Activated CD8-positive, alpha-beta T cell treated with anti-CD3 and anti-CD28 coated beads for 36 hours (primary cell): Measurements from ENCODE around the gene SPATA20. TPM values are rescaled to one million over a fixed set of nuclear protein-coding genes. Genes with fewer than 3 reads are reported as not detected.

Experiments
- ATAC-seq: fragments of 200-7000 bp; cut with Tn5 transposase; one replicate; pipeline ENCODE4 v1.10.0; 2021; ENCODE audit warnings: mild to moderate bottlenecking, moderate library complexity
- CTCF ChIA-PET: fragments of 350-600 bp; sonication (Branson Sonifier 250); formaldehyde crosslinking; loops from one replicate; lab custom pipeline; 2021; ENCODE audit warnings: antibody characterized with exemption; lab: Charles Lee
- POLR2A ChIA-PET: fragments of 350-600 bp; sonication (Branson Sonifier 250); formaldehyde crosslinking; loops from one replicate; lab custom pipeline; 2021; ENCODE audit warnings: antibody characterized with exemption; lab: Charles Lee
- DNase-seq: peaks from one replicate; pipeline ENCODE4 v3.0.0-alpha.2; 2020
- H3K27ac Mint-ChIP-seq: one replicate; pipeline ENCODE4 v1.8.0; 2021; ENCODE audit warnings: mild to moderate bottlenecking, mixed read lengths
- H3K27me3 Mint-ChIP-seq: one replicate; pipeline ENCODE4 v1.8.0; 2021; ENCODE audit warnings: mixed read lengths
- H3K36me3 Mint-ChIP-seq: one replicate; pipeline ENCODE4 v1.8.0; 2021; ENCODE audit warnings: low read depth, mixed read lengths
- H3K4me1 Mint-ChIP-seq: one replicate; pipeline ENCODE4 v1.8.0; 2021; ENCODE audit warnings: low read depth, mixed read lengths
- H3K4me3 Mint-ChIP-seq: one replicate; pipeline ENCODE4 v1.8.0; 2021; ENCODE audit warnings: mild to moderate bottlenecking, moderate library complexity, mixed read lengths
- H3K9me3 Mint-ChIP-seq: one replicate; pipeline ENCODE4 v1.8.0; 2021; ENCODE audit warnings: mixed read lengths
- intact Hi-C: fragments of 100-400 bp; cut with micrococcal nuclease; formaldehyde crosslinking; loops from one replicate; pipeline ENCODE4 v1.10.0; 2022
- total RNA-seq, 2 experiments: library from RNA; stranded (reverse); gene quantifications; one replicate each; pipeline ENCODE4 v1.2.3, GENCODE V29; 2021
- TF ChIP-seq, protein P1 (sequence below): fragments of 200-600 bp; IDR thresholded peaks from one replicate; pipeline ENCODE4 v1.8.0; 2022; ENCODE audit warnings: antibody characterized with exemption, mild to moderate bottlenecking

The SPATA20 gene
- total RNA-seq, 2 experiments from 2014 or later: 29.0 to 36.2 TPM

DNA sequence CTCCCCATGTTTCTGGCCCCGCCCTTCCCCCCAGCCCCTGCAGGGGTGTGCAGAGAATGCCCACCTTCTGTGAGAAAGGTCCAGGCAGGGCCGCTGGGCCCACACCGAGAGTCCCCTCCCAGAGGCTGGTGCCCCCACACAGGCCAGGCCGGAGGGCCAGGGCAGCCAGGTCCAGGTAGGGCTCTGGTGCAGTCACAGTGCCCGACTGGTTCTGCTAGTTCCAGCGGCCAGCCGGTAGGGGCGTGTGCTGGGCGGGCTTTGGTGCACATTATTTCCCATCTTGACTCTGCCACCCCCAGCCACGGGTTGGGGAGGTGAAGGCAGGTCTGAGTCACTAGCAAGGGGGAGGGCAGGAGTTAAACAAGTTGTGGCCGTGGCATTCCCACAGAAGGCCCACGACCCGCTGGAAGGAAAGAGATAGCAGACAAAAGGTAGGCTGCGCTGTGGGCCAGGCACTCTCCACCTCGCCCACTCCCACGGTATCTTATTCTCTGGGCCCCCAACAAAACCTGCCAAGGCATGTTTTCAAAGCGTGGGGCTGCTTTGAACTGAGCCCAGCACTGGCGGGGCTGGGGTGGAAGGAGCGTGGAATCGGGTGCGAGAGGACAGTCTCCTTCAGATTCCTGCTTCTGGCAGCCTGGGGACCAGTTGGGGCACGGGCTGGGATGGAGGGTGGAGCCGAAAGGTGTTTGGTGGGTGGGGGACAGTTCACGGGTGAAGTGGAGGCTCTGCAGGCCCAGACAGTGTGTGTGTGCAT, 12.6 kb upstream of the SPATA20 start:
- Mint-ChIP-seq H3K9me3 (no peaks in the 10 kb centered on the region), H3K4me1 (peaks cover 17% of the 10 kb centered on the region), H3K36me3 (no peaks in the 10 kb centered on the region), H3K27ac (no peak overlapping the region), H3K27me3 (peaks cover 49% of the 10 kb centered on the region), H3K4me3 (no peak overlapping the region)
- ChIA-PET CTCF (interaction anchor here (1.3 kb wide), 1 partner anchor 8 kb away, joined by 4 read pairs; no protein-coding TSS in a partner anchor), POLR2A (no interaction called here)
- ATAC-seq: peak; percentile 82
- intact Hi-C loops: no loop called here
- TF ChIP-seq, protein P1, sequence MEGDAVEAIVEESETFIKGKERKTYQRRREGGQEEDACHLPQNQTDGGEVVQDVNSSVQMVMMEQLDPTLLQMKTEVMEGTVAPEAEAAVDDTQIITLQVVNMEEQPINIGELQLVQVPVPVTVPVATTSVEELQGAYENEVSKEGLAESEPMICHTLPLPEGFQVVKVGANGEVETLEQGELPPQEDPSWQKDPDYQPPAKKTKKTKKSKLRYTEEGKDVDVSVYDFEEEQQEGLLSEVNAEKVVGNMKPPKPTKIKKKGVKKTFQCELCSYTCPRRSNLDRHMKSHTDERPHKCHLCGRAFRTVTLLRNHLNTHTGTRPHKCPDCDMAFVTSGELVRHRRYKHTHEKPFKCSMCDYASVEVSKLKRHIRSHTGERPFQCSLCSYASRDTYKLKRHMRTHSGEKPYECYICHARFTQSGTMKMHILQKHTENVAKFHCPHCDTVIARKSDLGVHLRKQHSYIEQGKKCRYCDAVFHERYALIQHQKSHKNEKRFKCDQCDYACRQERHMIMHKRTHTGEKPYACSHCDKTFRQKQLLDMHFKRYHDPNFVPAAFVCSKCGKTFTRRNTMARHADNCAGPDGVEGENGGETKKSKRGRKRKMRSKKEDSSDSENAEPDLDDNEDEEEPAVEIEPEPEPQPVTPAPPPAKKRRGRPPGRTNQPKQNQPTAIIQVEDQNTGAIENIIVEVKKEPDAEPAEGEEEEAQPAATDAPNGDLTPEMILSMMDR: peak; percentile 18
- DNase-seq: peak; percentile 54

DNA sequence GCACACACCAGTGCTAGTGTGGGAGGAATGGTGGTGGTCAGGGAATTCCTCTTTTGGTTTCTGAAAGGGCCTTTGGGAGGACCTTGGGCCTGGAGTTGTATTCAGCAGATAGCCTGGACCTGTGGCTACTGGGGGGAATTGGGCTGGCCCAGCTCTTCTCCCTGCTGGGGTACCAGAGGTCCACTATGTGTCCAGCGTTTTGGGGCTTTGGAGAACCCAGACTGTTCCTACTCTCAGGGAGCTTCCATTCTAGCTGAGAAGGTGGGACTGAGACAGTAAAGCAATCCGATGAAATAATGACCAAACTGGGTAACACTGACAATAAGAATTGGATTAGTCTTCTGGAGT, 12.0 kb upstream of the SPATA20 start:
- Mint-ChIP-seq H3K4me3 (no peak overlapping the region), H3K36me3 (no peaks in the 10 kb centered on the region), H3K4me1 (peaks cover 17% of the 10 kb centered on the region), H3K9me3 (no peaks in the 10 kb centered on the region), H3K27me3 (peaks cover 43% of the 10 kb centered on the region), H3K27ac (no peak overlapping the region)
- intact Hi-C loops: no loop called here
- ChIA-PET POLR2A (no interaction called here), CTCF (no interaction called here)
- ATAC-seq: no peak
- TF ChIP-seq, protein P1: no peak
- no peak for DNase-seq

DNA sequence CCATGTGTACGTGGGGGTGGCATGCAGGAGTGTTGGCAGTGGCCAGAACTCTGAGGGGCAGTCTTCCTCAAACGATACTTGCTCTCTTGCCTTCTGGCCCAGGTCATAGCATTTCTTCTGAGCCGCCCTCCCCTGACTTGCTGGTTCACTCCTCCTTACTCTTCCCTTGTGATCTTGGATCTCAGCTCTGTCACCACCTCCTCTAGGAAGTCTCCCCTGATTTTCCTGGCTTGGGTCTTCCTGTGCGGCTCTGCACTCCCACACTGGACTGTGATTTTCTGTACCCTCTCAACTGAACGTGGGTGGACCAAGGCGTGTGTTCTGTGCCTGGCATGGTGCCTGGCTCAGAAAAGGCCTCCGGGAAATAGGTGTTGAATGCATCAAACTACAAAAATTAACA, 11.6 kb upstream of the SPATA20 start:
- TF ChIP-seq, protein P1: no peak
- ChIA-PET POLR2A (no interaction called here), CTCF (interaction anchor here (0.7 kb wide), 1 partner anchor 56 kb away, joined by 3 read pairs; no protein-coding TSS in a partner anchor)
- H3K27ac Mint-ChIP-seq: no peak overlapping the region
- H3K9me3 Mint-ChIP-seq: no peaks in the 10 kb centered on the region
- H3K4me1 Mint-ChIP-seq: peaks cover 17% of the 10 kb centered on the region
- DNase-seq (no peak), ATAC-seq (no peak)
- no peaks in the 10 kb centered on the region for H3K36me3 Mint-ChIP-seq
- H3K27me3 Mint-ChIP-seq: peaks cover 42% of the 10 kb centered on the region
- H3K4me3 Mint-ChIP-seq: no peak overlapping the region
- intact Hi-C loops: no loop called here

DNA sequence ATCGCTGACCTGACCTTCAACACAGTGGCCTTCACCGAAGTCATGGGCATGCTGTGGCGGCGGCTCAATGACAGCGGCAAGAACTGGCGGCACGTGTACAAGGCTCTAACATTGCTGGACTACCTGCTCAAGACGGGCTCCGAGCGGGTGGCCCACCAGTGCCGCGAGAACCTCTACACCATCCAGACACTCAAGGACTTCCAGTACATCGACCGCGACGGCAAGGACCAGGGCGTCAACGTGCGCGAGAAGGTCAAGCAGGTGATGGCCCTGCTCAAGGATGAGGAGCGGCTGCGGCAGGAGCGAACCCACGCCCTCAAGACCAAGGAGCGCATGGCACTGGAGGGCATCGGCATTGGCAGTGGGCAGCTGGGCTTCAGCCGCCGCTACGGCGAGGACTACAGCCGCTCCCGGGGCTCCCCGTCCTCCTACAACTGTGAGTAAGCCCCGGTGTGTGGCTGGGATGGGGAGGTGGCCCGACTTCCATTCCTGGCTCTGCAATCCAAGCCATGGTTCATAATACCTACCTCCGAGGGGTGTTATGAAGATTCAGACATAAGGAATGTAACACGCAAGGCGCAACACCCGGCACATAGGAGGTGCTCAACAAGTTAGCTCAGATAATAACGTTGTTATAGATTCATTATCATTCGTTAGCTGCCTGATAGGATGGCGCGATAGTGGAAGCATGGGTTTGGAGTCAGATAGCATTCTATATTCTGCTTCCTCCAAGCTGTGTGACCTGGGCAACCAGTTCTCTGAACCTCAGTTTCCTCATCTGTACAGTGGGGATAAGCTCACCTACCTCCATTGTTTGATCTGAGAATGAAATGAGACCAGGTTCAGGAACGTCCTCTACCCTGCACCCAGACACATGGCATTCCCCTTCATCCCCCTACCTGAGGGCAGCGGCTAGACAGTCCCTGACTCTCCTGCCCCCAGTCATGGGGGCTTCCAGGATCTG, 10.0 kb upstream of the SPATA20 start:
- TF ChIP-seq, protein P1: no peak
- H3K4me1 Mint-ChIP-seq: peaks cover 19% of the 10 kb centered on the region
- POLR2A ChIA-PET: no interaction called here
- CTCF ChIA-PET: interaction anchor here (1.3 kb wide), 1 partner anchor 54 kb away, joined by 3 read pairs; no protein-coding TSS in a partner anchor
- ATAC-seq (no peak), DNase-seq (no peak)
- H3K27ac Mint-ChIP-seq: no peak overlapping the region
- no peaks in the 10 kb centered on the region for H3K36me3 Mint-ChIP-seq
- intact Hi-C loops: no loop called here
- no peak overlapping the region for H3K4me3 Mint-ChIP-seq
- H3K27me3 Mint-ChIP-seq: peaks cover 28% of the 10 kb centered on the region
- H3K9me3 Mint-ChIP-seq: no peaks in the 10 kb centered on the region
